Ishikawa (cell line): ENCODE data around the gene DSG4.

Source experiments
- EP300 ChIP-seq: IDR thresholded peaks from 2 replicates; pipeline ENCODE4 v1.6.1; 2012; ENCODE audit warnings: borderline replicate concordance
- FOXM1 ChIP-seq: IDR thresholded peaks from 2 replicates; pipeline ENCODE4 v1.6.1; 2012; ENCODE audit warnings: low read depth, borderline replicate concordance
- TAF1 ChIP-seq: IDR thresholded peaks from 2 replicates; pipeline ENCODE4 v1.6.1; 2012; ENCODE audit warnings: low read depth, mild to moderate bottlenecking
- YY1 ChIP-seq: IDR thresholded peaks from 2 replicates; pipeline ENCODE4 v1.6.1; 2012; ENCODE audit warnings: low read depth
- TF ChIP-seq, protein P1 (sequence below): IDR thresholded peaks from 2 replicates; pipeline ENCODE4 v1.6.1; 2012

DNA sequence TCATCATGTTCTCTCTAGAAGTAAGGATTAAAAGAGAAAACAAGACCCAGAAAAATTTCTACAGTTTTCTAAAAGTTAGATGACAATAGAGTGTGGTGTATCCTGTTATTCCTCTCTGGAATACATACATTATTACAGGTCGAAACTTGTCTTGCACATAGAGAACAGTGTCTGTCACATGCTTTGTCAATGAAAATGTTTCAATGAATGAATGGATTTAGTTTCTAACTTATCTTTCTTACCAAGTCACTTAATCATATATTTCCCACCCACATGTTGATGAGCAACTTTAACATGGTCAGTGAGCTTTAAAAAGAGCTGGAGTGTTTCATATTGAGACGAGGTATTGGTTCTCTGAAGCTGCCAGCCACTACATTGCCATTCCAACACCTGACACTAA is 4.3 kb downstream of the DSG4 start:
- TF ChIP-seq EP300 = no peak
- no peak for TF ChIP-seq YY1
- TF ChIP-seq, protein P1, sequence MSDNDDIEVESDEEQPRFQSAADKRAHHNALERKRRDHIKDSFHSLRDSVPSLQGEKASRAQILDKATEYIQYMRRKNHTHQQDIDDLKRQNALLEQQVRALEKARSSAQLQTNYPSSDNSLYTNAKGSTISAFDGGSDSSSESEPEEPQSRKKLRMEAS = no peak
- TF ChIP-seq FOXM1 = no peak
- TF ChIP-seq TAF1 = no peak
